Measurements from ENCODE around the gene ALK.

The ALK gene

DNA sequence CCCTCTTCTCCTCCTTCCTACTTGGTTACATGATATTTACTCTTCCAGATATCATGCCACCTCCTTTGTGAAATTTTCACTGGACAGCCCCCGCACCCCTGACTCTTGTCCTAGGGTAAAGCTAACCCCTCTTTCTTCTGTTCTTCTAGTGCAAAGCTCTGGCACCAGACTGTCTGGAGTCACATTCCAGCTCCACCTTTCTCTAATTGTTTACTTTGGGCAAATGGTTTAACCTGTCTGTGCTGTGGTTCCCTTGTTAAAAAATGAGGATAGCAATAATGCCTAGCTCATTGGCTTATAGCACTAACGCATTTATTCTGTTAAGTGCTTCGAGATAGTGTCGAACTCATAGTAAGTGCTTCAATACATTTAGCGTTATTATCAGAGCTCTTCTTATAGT lies 306.2 kb downstream of the ALK start:
- in situ Hi-C loops (cut with MboI; ENCODE audit: low sequenced_read_pairs): no loop called here

GRCh38 chr2:29614295-29614830 lies 307.0 kb downstream of the ALK start:
- in situ Hi-C loops (cut with MboI; ENCODE audit: low sequenced_read_pairs): no loop called here

- in situ Hi-C loops (cut with MboI; ENCODE audit: low sequenced_read_pairs): no loop called here
These were observed 307.6 kb downstream of the ALK start for GRCh38 chr2:29613792-29614266.

- in situ Hi-C loops (cut with MboI; ENCODE audit: low sequenced_read_pairs): no loop called here
These were observed 308.3 kb downstream of the ALK start for GRCh38 chr2:29613067-29613466.

DNA sequence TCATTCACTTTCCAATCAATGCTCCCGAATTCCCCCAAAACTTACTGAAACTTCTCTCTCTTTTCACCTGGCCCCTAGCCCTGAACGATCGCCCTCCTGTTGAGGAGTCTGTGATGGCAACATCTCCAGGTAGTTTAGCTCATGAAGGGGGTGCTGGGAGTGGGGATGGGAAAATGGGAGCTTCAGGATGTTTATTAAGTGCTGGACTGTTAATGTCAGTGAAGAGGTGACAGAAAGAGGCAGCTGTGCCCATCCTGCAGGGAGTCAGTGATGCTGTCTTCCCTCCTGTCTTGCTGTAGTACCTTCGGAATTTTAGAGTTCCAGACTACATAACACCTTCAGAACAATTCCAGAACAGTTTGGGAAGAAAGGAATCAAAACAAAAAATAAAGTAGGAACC lies 308.8 kb downstream of the ALK start:
- in situ Hi-C loops (cut with MboI; ENCODE audit: low sequenced_read_pairs): no loop called here

DNA sequence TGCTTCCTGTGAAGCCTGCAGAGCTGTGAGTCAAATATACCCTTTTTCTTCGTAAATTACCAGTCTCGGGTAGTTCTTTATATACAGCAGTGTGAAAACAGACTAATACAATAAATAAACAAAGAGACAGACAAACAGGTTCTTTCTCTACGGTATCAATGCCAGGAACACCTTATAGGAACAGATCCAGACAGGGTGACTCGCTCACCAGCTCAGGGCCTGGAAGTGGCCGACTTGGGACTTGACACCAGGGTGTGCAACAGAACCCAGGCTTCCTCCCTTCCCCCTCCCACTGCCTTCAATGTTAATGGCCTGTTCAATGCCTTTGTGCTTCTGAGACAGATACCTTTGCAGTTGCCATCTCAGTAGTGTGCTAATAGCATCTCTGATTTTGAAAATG lies 309.5 kb downstream of the ALK start:
- in situ Hi-C loops (cut with MboI; ENCODE audit: low sequenced_read_pairs): no loop called here

DNA sequence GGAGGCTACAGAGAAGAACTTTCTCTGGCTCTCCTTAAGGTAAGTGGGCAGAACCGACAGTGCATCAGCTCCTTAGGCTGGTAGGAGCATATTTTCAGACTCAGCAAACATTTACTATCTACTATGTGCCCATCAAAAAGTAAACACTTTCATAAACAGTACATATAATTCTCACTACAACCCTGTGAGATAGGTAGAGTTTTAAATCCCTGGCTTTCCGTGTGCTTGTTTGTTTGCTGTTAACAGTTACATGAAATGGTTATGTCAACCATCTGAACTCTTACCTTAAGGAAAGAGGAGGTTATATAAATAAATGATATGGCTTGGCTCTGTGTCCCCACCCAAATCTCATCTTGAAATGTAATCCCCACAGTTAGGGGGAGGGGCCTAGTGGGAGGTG lies 310.1 kb downstream of the ALK start:
- in situ Hi-C loops (cut with MboI; ENCODE audit: low sequenced_read_pairs): no loop called here

DNA sequence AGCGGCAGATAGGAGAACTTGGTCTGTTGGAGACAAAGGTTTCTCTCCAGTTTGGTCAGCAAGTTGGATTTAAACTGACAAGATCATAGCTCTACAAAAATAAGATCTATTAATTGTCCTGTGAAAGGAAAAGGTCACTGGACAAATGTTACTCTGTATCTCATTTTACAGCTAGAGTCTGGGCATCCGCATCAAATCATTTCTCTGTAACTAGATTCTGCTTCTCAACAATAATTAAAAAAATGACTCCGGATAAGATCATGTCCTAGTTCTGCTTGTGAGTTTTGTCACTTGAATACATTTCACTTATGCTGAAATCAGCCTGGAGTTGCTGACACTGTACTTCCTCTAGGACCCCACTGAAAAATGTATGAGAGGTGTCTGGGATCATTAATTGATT lies 310.8 kb downstream of the ALK start:
- in situ Hi-C loops (cut with MboI; ENCODE audit: low sequenced_read_pairs): no loop called here

- in situ Hi-C loops (cut with MboI; ENCODE audit: low sequenced_read_pairs): no loop called here
These were observed 314.4 kb downstream of the ALK start for GRCh38 chr2:29607038-29607420.

DNA sequence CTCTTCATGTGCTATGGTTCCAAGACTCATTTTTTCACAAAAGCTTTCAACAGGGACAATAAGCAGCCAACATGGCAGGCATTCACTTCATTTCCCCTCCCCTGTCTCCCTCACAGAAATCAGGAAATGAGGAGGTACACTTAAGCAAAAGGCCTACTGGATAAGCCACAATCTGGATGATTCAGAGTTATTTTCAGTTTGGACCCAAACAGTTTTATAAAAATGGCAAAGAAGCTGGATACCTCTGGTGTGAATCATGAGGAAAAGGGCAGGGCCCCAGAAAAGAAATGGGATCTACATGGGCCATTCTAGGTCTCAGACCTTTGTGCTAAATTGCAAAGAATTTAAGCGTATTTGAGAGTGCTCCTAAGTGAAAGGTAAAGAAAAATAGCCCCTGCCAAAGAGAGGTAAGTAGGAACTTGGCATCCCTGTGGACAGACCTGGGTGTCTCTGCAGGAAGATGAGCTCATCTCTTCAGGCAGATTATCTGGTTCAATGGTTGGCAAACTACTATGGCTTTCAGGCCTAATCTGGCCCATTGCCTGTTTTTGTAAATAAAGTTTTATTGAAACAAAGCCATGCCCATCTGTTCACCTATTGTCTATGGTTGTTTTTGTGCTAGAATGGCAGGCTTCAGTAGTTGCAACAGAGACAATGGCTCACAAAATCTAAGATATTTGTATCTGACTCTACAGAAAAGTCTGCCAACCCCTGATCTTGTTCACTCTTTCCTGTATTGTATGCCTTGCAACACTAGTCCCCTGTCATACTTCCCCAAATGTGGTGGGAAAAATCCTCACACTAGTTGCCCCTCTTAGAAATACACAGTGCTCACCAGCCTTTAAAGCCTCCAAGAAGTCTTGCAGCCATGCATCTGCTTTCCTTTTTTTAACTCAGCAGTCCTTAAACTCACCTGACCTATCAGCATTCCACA lies 315.0 kb downstream of the ALK start:
- in situ Hi-C loops (cut with MboI; ENCODE audit: low sequenced_read_pairs): no loop called here

DNA sequence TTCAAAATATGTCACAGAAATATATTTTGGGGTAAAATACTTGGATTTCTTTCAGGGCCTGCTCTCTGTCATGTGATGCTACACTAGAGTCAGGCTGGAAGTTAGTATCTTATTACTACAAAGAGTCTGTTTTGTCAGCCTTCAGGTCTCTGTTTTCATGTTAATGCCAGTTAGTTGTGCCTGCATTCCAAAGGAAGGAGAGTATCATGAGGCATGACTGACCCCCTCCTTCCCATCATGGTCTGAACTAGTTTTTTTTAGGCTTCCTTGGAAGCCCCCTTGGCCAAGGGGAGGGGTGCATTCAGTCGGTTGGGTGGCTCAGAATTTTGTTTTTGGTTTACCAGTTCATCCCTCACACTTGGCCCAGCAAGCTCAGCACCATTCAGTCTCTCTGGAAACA lies 318.0 kb downstream of the ALK start:
- in situ Hi-C loops (cut with MboI; ENCODE audit: low sequenced_read_pairs): no loop called here

GRCh38 chr2:29601872-29602271 lies 319.5 kb downstream of the ALK start:
- in situ Hi-C loops (cut with MboI; ENCODE audit: low sequenced_read_pairs): no loop called here

DNA sequence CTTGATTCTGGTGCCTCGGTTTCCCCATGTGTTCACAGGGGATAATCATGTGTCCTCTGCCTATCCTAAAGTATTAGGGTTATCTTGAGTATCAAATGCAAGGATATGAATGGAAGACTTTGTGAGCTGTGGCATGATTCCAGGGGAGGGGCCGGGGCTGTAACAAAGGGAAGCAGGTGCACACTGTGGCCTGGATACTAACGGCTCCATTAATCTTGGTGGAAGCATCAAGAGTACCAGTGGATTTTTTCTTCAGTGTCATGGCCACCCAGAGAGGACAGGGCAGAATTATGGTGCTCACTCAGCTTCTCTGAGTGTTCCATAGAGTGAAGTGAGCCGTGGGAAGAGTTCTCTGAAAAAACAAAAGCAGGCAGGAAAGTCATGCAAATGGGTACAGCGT lies 320.1 kb downstream of the ALK start:
- in situ Hi-C loops (cut with MboI; ENCODE audit: low sequenced_read_pairs): no loop called here

DNA sequence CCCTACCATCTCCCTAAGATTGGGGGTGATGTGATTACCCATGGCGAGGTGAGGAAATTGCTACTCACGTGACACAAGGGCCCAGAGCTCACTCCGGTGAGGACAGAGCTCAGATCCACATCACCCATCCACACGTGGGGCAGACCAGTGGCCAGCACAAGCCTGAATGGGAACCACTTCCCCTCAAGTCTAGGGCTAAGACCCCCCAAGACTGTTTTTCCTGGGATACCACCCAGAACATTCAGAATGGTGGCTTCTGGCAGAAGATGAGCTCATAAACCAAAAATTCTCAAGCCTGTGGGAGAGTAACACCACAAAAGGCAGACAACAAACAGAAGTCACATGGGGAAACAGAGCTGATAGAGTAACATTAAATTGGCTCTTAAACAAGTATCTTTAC lies 321.4 kb downstream of the ALK start:
- in situ Hi-C loops (cut with MboI; ENCODE audit: low sequenced_read_pairs): no loop called here

- in situ Hi-C loops (cut with MboI; ENCODE audit: low sequenced_read_pairs): no loop called here
These were observed 322.4 kb downstream of the ALK start for GRCh38 chr2:29598978-29599377.

DNA sequence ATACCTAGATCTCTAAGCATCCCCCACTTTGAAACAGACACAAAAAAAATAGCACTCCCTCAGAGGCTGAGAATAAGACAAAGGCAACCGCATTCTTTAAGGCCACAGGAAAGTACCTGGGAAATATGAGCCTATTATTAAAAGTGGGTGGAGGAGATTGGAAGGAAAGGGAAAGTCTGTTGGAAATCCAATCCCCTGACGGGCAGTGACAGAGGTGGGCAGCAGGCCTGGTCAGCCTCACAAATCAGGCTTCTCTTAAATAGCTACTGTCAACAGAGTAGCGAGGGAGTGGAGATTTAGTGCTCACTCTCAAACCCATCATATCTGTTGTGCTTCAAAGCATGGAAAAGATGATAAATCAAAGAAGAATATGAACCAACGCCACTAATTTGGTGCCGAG lies 324.4 kb downstream of the ALK start:
- in situ Hi-C loops (cut with MboI; ENCODE audit: low sequenced_read_pairs): no loop called here

- in situ Hi-C loops (cut with MboI; ENCODE audit: low sequenced_read_pairs): no loop called here
These were observed 324.8 kb downstream of the ALK start for GRCh38 chr2:29596584-29596983.

DNA sequence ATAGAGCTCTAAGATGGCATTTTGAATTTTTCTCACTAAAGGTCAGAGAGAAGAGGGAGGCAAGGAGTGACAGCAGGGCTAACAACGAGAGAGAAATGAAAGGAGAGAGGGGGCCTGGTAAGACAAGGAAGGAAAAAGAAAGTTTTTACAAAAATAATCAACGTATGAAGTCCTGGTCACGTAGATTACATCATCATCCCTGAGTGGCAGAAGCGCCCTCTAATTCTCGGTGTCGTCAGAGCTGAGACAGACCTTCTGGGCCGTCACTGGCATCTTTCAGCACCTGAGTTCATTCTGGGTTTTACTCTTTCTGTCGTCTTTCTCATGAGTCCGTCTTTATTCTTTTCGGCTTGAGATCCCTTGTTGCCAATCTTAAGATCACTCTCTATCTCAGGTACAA lies 329.8 kb downstream of the ALK start:
- in situ Hi-C loops (cut with MboI; ENCODE audit: low sequenced_read_pairs): no loop called here

DNA sequence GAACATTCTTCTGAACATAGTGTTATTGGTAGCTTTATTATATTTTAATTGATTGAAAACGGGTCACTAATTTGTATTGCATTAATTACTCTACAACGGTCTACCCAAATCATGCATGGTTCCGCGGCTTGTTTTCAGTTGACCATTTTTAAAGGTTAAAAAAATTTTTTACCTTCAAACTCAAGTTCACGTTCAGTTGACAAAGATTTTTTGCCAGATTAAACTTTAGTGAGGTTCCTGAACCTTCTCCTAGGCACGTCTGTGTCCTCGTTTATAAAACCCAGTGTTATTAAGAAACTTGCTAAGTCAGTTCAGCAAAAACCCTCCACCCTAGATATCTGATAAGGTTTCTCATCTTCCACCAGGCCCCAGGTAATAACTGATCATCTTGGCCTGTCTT lies 331.2 kb downstream of the ALK start:
- in situ Hi-C loops (cut with MboI; ENCODE audit: low sequenced_read_pairs): no loop called here

DNA sequence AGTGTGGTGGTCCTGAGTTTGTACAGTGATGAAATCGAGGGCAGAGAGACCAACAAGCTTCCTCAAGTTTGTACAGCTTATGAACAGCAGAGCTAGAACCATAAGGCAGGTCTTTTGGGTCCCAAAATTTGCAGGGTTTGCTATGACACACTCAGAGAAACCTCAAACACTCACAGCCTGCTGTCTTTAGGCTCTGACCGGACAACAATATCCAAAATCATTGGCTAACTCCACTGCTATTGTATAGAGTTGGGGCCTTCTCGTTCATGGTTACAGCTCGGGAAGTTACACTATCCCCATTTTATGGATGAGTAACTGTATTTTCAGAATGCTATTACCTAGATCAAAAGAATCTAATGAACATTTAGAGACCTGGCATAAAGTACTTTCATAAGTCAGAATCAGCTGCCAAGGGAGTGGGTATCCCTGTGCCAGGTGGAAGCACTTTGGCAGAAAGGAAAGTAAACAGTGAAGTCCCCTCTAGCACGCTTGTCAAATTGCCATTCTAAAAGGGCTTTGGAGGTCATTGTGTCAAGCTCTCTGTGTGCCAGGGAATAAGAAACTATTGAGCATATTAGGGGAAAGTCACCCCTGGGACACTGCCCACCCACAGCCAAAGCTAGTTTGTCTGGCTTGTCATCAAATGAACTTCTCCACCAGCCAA lies 331.8 kb downstream of the ALK start:
- in situ Hi-C loops (cut with MboI; ENCODE audit: low sequenced_read_pairs): no loop called here

- in situ Hi-C loops (cut with MboI; ENCODE audit: low sequenced_read_pairs): no loop called here
These were observed 333.8 kb downstream of the ALK start for GRCh38 chr2:29587402-29588190.
